PC-3 (cell line): ENCODE measurements around the gene AGRP. TPM values are rescaled to one million over a fixed set of nuclear protein-coding genes. Genes with fewer than 3 reads are reported as not detected.

Experiments
- ATAC-seq: fragments of 200-7000 bp; cut with Tn5 transposase; 2 replicates; pipeline ENCODE4 v1.9.1; 2020; ENCODE audit warnings: mild to moderate bottlenecking, moderate library complexity
- BruUV-seq: library from RNA; stranded (reverse); fragments of 400-500 nt; replicated peaks from 2 replicates; lab custom pipeline; 2021; lab: Mats Ljungman, UMichigan
- CTCF ChIA-PET: fragments of 300-600 bp; sonication (Branson Sonifier 250); formaldehyde crosslinking; loops from one replicate; lab custom pipeline; 2022; ENCODE audit warnings: antibody characterized with exemption; lab: Charles Lee
- POLR2A ChIA-PET: fragments of 300-600 bp; sonication (Branson Sonifier 250); formaldehyde crosslinking; loops from one replicate; lab custom pipeline; 2022; ENCODE audit warnings: antibody characterized with exemption; ENCODE audit not compliant: unreplicated experiment; lab: Charles Lee
- DNase-seq: peaks from one replicate; pipeline ENCODE4 v3.0.0-alpha.2; 2015
- H2AFZ ChIP-seq: fragments of 300-600 bp; sonication (generic); 2 replicates; pipeline ENCODE4 v1.6.0; 2016; ENCODE audit warnings: antibody characterized with exemption, low read length
- H3F3A ChIP-seq: fragments of 300-600 bp; sonication (generic); one replicate; pipeline ENCODE4 v1.6.0; 2017; ENCODE audit warnings: antibody characterized with exemption, low read length, control low read depth, mild to moderate bottlenecking; ENCODE audit not compliant: unreplicated experiment
- H3K27ac ChIP-seq: fragments of 300-600 bp; sonication (generic); 2 replicates; pipeline ENCODE4 v1.5.1; 2016; ENCODE audit warnings: mild to moderate bottlenecking, low read length
- H3K27me3 ChIP-seq: fragments of 300-600 bp; sonication (generic); 2 replicates; pipeline ENCODE4 v1.6.1; 2016; ENCODE audit warnings: low read length, mixed read lengths
- H3K36me3 ChIP-seq: fragments of 300-600 bp; sonication (generic); 2 replicates; pipeline ENCODE4 v1.6.1; 2016; ENCODE audit warnings: low read depth, mixed run types, low read length, mixed read lengths
- H3K4me1 ChIP-seq: fragments of 300-600 bp; sonication (generic); 2 replicates; pipeline ENCODE4 v1.5.1; 2016; ENCODE audit warnings: low read length; ENCODE audit not compliant: insufficient read depth
- H3K4me2 ChIP-seq: fragments of 300-600 bp; sonication (generic); 2 replicates; pipeline ENCODE4 v1.6.0; 2016; ENCODE audit warnings: low read length
- H3K4me3 ChIP-seq: fragments of 300-600 bp; sonication (generic); 2 replicates; pipeline ENCODE4 v1.5.1; 2016; ENCODE audit warnings: mild to moderate bottlenecking, low read length, mixed read lengths
- H3K79me2 ChIP-seq: fragments of 300-600 bp; sonication (generic); 2 replicates; pipeline ENCODE4 v1.6.1; 2017; ENCODE audit warnings: low read length, mixed read lengths
- H3K9ac ChIP-seq: fragments of 300-600 bp; sonication (generic); 2 replicates; pipeline ENCODE4 v1.6.0; 2016; ENCODE audit warnings: mild to moderate bottlenecking, low read length
- H3K9me2 ChIP-seq: fragments of 300-600 bp; sonication (generic); replicated peaks from 2 replicates; pipeline ENCODE4 v1.6.1; 2016; ENCODE audit warnings: mixed run types, low read length, mixed read lengths
- H3K9me3 ChIP-seq: fragments of 300-600 bp; sonication (generic); 2 replicates; pipeline ENCODE4 v1.6.1; 2016; ENCODE audit warnings: low read length, mixed read lengths
- H4K20me1 ChIP-seq: fragments of 300-600 bp; sonication (generic); 2 replicates; pipeline ENCODE4 v1.6.1; 2016; ENCODE audit warnings: low read length, mixed read lengths
- EZH2 ChIP-seq: fragments of 300-600 bp; sonication (generic); IDR thresholded peaks from one replicate; pipeline ENCODE4 v1.6.1; 2017; ENCODE audit warnings: antibody characterized with exemption, mild to moderate bottlenecking, low read length; ENCODE audit not compliant: unreplicated experiment
- EZH2phosphoT487 ChIP-seq: fragments of 300-600 bp; sonication (generic); IDR thresholded peaks from 2 replicates; pipeline ENCODE4 v1.6.1; 2018; ENCODE audit warnings: mild to moderate bottlenecking, antibody characterized with exemption, low read length, borderline replicate concordance
- intact Hi-C: fragments of 100-400 bp; cut with micrococcal nuclease; formaldehyde crosslinking; loops from 2 replicates; pipeline ENCODE4 v1.9.0; 2023
- total RNA-seq: library from RNA; depleted of rRNA; stranded (reverse); fragments of >200 nt; gene quantifications from 2 replicates; pipeline ENCODE4 v1.2.3, GENCODE V29; 2014
- TF ChIP-seq, protein P1 (sequence below): fragments of 300-600 bp; sonication (generic); conservative IDR thresholded peaks from 2 replicates; pipeline ENCODE4 v1.5.1; 2017; ENCODE audit warnings: antibody characterized with exemption, low read depth, mild to moderate bottlenecking, low read length

AGRP gene
- total RNA-seq, 1 experiment from 2014 or later, result not detected

DNA sequence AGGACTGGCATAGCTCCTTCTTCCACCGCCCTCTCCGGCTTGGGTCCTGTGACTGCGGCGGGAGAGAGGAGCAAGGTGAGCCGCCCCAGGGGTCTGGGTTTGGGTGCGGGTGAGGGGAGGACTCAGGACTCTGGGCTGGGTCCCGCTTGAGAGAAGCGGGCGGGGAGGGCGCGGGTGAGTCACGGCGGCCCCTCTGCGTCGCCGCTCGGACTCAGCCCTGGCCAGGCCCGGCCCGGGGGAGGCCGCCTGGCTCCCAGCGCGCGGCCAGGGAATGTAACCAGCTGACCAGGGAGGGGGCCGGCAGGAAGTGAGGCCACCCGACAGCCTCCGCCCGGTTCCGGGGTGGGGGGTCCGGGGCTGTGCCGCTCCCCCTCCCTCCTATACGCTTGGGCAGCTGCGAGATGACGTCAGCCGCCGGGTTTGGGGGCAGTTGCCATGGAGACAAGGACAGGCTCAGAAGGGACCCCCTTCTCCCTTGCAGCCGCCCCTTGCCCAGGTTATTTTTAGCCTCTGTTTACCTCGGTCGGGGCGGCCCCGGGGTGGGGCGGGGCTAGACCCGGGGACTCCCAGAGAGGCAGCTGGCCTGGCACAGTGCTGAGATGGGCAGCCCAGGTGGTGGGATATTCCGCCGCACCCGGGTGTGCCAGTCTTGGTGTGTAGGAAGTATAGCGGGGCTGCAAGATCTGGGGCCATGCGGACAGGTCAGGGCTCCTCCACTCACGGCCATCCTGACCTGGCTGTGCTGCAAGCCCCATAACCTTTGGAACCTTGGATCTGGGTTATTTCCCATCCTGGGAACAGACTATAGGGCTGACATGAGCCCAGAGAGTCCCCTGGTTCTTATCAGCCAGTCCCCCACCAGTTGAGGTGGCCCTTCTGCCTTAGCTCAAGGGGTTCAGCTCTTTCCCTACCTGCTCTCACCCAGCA, 46.9 kb upstream of the AGRP start:
- Histone ChIP-seq H3K4me2 (peak overlapping the region; percentile 96), H3K27ac (peak overlapping the region; percentile 3; the same call in 1 of the 2 replicates), H3F3A (no peaks in the 10 kb centered on the region), H2AFZ (peak overlapping the region; percentile 71), H3K9me3 (no peaks in the 10 kb centered on the region), H3K79me2 (peaks cover 42% of the 10 kb centered on the region), H3K9ac (peak overlapping the region; percentile 84), H3K4me3 (peak overlapping the region; percentile 80), H4K20me1 (peaks cover 6% of the 10 kb centered on the region; the same call in 1 of the 2 replicates), H3K36me3 (no peaks in the 10 kb centered on the region), H3K4me1 (no peaks in the 10 kb centered on the region; the same call in 1 of the 2 replicates), H3K27me3 (no peaks in the 10 kb centered on the region), H3K9me2 (no peaks in the 10 kb centered on the region)
- peak; percentile 56 for ATAC-seq
- intact Hi-C loops, result no loop called here
- peak; percentile 32 for DNase-seq
- ChIA-PET POLR2A (no interaction called here), CTCF (interaction anchor here (1.4 kb wide), 1 partner anchor 9 kb away, joined by 3 read pairs; no protein-coding TSS in a partner anchor)
- TF ChIP-seq EZH2phosphoT487 (no peak), EZH2 (no peak)
- TF ChIP-seq, protein P1, sequence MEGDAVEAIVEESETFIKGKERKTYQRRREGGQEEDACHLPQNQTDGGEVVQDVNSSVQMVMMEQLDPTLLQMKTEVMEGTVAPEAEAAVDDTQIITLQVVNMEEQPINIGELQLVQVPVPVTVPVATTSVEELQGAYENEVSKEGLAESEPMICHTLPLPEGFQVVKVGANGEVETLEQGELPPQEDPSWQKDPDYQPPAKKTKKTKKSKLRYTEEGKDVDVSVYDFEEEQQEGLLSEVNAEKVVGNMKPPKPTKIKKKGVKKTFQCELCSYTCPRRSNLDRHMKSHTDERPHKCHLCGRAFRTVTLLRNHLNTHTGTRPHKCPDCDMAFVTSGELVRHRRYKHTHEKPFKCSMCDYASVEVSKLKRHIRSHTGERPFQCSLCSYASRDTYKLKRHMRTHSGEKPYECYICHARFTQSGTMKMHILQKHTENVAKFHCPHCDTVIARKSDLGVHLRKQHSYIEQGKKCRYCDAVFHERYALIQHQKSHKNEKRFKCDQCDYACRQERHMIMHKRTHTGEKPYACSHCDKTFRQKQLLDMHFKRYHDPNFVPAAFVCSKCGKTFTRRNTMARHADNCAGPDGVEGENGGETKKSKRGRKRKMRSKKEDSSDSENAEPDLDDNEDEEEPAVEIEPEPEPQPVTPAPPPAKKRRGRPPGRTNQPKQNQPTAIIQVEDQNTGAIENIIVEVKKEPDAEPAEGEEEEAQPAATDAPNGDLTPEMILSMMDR, result no peak
- no TSS peak for BruUV-seq

DNA sequence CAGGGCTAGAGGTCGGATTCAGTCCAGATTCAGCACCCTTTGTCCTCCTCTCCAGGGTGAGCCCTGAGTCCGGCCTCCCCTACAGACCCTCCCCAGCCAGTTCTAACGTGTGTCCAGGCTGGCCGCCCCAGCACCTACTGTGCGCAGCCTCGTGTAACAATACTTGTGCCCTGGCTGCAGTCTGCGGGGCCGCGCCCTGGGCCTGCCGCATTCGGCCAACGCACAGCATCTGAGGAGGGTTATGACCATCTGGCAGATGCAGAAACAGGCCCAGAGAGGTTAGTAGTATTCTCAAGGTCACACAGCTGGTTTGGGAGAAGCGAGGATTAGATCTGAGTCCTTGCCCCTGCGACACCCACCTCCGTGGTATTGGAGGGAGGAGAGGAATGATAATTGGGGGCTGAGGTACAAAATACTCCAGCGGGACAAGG, 46.2 kb upstream of the AGRP start:
- Histone ChIP-seq H3K9me3 (no peaks in the 10 kb centered on the region), H3K9me2 (no peaks in the 10 kb centered on the region), H3K27ac (peak overlapping the region; percentile 3), H3K79me2 (peaks cover 42% of the 10 kb centered on the region), H3K4me1 (no peaks in the 10 kb centered on the region; the same call in 1 of the 2 replicates), H4K20me1 (peaks cover 6% of the 10 kb centered on the region; the same call in 1 of the 2 replicates), H3K4me3 (peak overlapping the region; percentile 80), H3K36me3 (no peaks in the 10 kb centered on the region), H3F3A (no peaks in the 10 kb centered on the region), H3K27me3 (no peaks in the 10 kb centered on the region), H3K4me2 (peak overlapping the region; percentile 96), H2AFZ (peak overlapping the region; percentile 71), H3K9ac (peak overlapping the region; percentile 84)
- CTCF ChIA-PET, result interaction anchor here (1.4 kb wide), 1 partner anchor 8 kb away, joined by 3 read pairs; no protein-coding TSS in a partner anchor
- POLR2A ChIA-PET, result no interaction called here
- TF ChIP-seq, protein P1, result no peak
- TF ChIP-seq EZH2, result no peak
- no peak for TF ChIP-seq EZH2phosphoT487
- ATAC-seq, result peak; percentile 32
- intact Hi-C loops, result no loop called here
- DNase-seq, result no peak
- TSS peak; percentile 90 for BruUV-seq
